GM19372 (cell line): Measurements from ENCODE around the gene GABRA6.

ENCODE experiments used
- ATAC-seq: cut with Tn5 transposase; IDR thresholded peaks from one replicate; pipeline ENCODE4 v1.9.1; 2021; ENCODE audit warnings: mild to moderate bottlenecking, low read depth, moderate library complexity; ENCODE audit not compliant: unreplicated experiment

GABRA6 gene

GRCh38 chr5:161745392-161745791 is 59.9 kb downstream of the GABRA6 start:
- no peak for ATAC-seq

GRCh38 chr5:161751265-161751664 is 65.7 kb downstream of the GABRA6 start:
- no peak for ATAC-seq
